Ascending aorta (tissue), 2 donors: ENCODE data around the gene PLCL2. TPM values are rescaled to one million over a fixed set of nuclear protein-coding genes. Genes with fewer than 3 reads are reported as not detected.

Source experiments
- DNase-seq, 2 donors: peaks; one replicate each; pipeline ENCODE4 v3.0.0-alpha.2; 2019; ENCODE audit warnings: low spot score in 2 of 2
- H3K27ac ChIP-seq, 2 donors: fragments of 200-600 bp; sonication (generic); one replicate each; pipeline ENCODE4 v1.5.1; 2016 to 2017; ENCODE audit warnings: mild to moderate bottlenecking in 1 of 2
- H3K27me3 ChIP-seq: fragments of 200-600 bp; sonication (generic); one replicate; pipeline ENCODE4 v1.5.1; 2017
- H3K36me3 ChIP-seq, 2 donors: fragments of 200-600 bp; sonication (generic); one replicate each; pipeline ENCODE4 v1.5.1; 2016
- H3K4me1 ChIP-seq, 2 donors: fragments of 200-600 bp; sonication (generic); one replicate each; pipeline ENCODE4 v1.5.1; 2016 to 2017; ENCODE audit warnings: mild to moderate bottlenecking in 1 of 2
- H3K4me3 ChIP-seq, 2 donors: fragments of 200-600 bp; sonication (generic); one replicate each; pipeline ENCODE4 v1.5.1; 2016 to 2017; ENCODE audit warnings: mild to moderate bottlenecking in 1 of 2
- H3K9me3 ChIP-seq, 2 donors: fragments of 200-600 bp; sonication (generic); one replicate each; pipeline ENCODE4 v1.5.1; 2016
- intact Hi-C: fragments of 100-400 bp; cut with DNase I; formaldehyde crosslinking; loops from one replicate; pipeline ENCODE4 v1.15.1; 2023
- total RNA-seq: library from RNA; depleted of rRNA; stranded (reverse); fragments of >200 nt; gene quantifications from one replicate; pipeline ENCODE4 v1.1.0, GENCODE V29; 2016
- TF ChIP-seq, protein P1 (sequence below), 3 experiments: fragments of 200-600 bp in 2 of 3; fragments of 450-650 bp in 1 of 3; sonication (generic) in 2 of 3; IDR thresholded peaks; one replicate each; pipeline ENCODE4 v1.5.1; 2016 to 2019; ENCODE audit warnings: antibody characterized with exemption in 3 of 3, mild to moderate bottlenecking in 1 of 3, moderate library complexity in 1 of 3

Gene PLCL2
- total RNA-seq, 1 donor from 2014 or later: 2.9 TPM

GRCh38 chr3:17003457-17003856, 118.7 kb downstream of the PLCL2 start:
- Histone ChIP-seq H3K9me3 (peaks cover 0 to 11% of the 10 kb centered on the region in 2 donors), H3K27me3 (no peaks in the 10 kb centered on the region), H3K4me1 (no peaks in the 10 kb centered on the region), H3K4me3 (no peak overlapping the region), H3K27ac (no peak overlapping the region), H3K36me3 (no peaks in the 10 kb centered on the region)
- intact Hi-C loops: no loop called here
- TF ChIP-seq, protein P1, sequence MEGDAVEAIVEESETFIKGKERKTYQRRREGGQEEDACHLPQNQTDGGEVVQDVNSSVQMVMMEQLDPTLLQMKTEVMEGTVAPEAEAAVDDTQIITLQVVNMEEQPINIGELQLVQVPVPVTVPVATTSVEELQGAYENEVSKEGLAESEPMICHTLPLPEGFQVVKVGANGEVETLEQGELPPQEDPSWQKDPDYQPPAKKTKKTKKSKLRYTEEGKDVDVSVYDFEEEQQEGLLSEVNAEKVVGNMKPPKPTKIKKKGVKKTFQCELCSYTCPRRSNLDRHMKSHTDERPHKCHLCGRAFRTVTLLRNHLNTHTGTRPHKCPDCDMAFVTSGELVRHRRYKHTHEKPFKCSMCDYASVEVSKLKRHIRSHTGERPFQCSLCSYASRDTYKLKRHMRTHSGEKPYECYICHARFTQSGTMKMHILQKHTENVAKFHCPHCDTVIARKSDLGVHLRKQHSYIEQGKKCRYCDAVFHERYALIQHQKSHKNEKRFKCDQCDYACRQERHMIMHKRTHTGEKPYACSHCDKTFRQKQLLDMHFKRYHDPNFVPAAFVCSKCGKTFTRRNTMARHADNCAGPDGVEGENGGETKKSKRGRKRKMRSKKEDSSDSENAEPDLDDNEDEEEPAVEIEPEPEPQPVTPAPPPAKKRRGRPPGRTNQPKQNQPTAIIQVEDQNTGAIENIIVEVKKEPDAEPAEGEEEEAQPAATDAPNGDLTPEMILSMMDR (IDR thresholded peaks at IDR 0.05): no peak
- no peak for DNase-seq

GRCh38 chr3:17006132-17006852, 121.5 kb downstream of the PLCL2 start:
- H3K36me3 ChIP-seq: peaks cover 4 to 7% of the 10 kb centered on the region in 2 donors
- peaks cover 0 to 7% of the 10 kb centered on the region in 2 donors for H3K9me3 ChIP-seq
- DNase-seq: no peak
- H3K27me3 ChIP-seq: no peaks in the 10 kb centered on the region
- H3K27ac ChIP-seq: no peak overlapping the region
- intact Hi-C loops: no loop called here
- no peaks in the 10 kb centered on the region for H3K4me1 ChIP-seq
- TF ChIP-seq, protein P1 (IDR thresholded peaks at IDR 0.05): no peak
- H3K4me3 ChIP-seq: no peak overlapping the region

DNA sequence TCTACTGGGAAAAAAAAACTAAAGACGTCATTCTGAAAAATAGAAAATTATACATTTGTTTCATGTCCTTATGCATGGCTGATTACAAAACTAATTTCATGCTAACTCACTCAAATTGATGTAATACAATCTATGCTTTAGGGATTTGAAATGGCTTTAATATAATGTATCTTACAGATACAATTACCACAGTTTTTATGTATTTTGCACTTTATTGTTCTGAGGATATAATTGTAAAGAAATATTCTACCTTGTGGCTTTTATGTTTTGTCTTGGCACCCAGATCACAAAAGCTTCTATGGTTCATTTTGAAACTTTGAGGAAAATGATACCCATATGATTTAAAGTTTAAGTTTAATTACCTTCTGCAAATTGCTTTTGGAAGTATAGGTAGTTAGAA, 122.5 kb downstream of the PLCL2 start:
- no peak overlapping the region for H3K27ac ChIP-seq
- no peak overlapping the region for H3K4me3 ChIP-seq
- DNase-seq: no peak
- intact Hi-C loops: no loop called here
- H3K4me1 ChIP-seq: no peaks in the 10 kb centered on the region
- H3K27me3 ChIP-seq: no peaks in the 10 kb centered on the region
- no peaks in the 10 kb centered on the region for H3K9me3 ChIP-seq
- TF ChIP-seq, protein P1 (IDR thresholded peaks at IDR 0.05): no peak
- H3K36me3 ChIP-seq: peaks cover 4 to 13% of the 10 kb centered on the region in 2 donors

DNA sequence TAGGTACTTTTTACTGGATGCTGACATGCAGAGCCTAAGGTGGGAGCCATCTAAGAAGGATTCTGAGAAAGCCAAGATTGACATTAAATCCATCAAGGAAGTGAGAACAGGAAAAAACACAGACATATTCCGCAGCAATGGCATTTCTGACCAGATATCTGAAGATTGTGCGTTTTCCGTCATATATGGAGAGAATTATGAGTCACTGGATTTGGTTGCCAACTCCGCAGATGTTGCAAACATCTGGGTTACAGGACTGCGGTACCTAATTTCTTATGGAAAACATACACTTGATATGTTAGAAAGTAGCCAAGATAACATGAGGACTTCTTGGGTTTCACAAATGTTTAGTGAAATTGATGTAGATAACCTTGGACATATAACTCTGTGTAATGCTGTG, 125.1 kb downstream of the PLCL2 start:
- no peak overlapping the region for H3K27ac ChIP-seq
- H3K4me3 ChIP-seq: no peak overlapping the region
- intact Hi-C loops: no loop called here
- TF ChIP-seq, protein P1 (IDR thresholded peaks at IDR 0.05): no peak
- no peaks in the 10 kb centered on the region for H3K9me3 ChIP-seq
- H3K27me3 ChIP-seq: no peaks in the 10 kb centered on the region
- no peaks in the 10 kb centered on the region for H3K4me1 ChIP-seq
- H3K36me3 ChIP-seq: peaks cover 4 to 13% of the 10 kb centered on the region in 2 donors
- no peak for DNase-seq

GRCh38 chr3:17011728-17012338, 127.1 kb downstream of the PLCL2 start:
- Histone ChIP-seq H3K9me3 (no peaks in the 10 kb centered on the region), H3K36me3 (peaks cover 4 to 13% of the 10 kb centered on the region in 2 donors), H3K4me1 (no peaks in the 10 kb centered on the region), H3K27ac (no peak overlapping the region), H3K4me3 (no peak overlapping the region), H3K27me3 (no peaks in the 10 kb centered on the region)
- TF ChIP-seq, protein P1 (IDR thresholded peaks at IDR 0.05): no peak
- intact Hi-C loops: no loop called here
- no peak for DNase-seq
